MG63 (cell line): ENCODE results near the gene FOXP1. TPM values are rescaled to one million over a fixed set of nuclear protein-coding genes. Genes with fewer than 3 reads are reported as not detected.

Source experiments
- DNase-seq: peaks from one replicate; pipeline ENCODE4 v3.0.0-alpha.2; 2020
- H3K27me3 ChIP-seq: fragments of 250-450 bp; sonication (Bioruptor Pico); 2 replicates; pipeline ENCODE4 v1.5.1; 2020; ENCODE audit warnings: mild to moderate bottlenecking, moderate library complexity
- H3K36me3 ChIP-seq: fragments of 250-450 bp; sonication (Bioruptor Pico); 2 replicates; pipeline ENCODE4 v1.5.1; 2020; ENCODE audit warnings: mild to moderate bottlenecking, moderate library complexity
- H3K4me3 ChIP-seq: fragments of 250-450 bp; sonication (Bioruptor Pico); 2 replicates; pipeline ENCODE4 v1.5.1; 2020; ENCODE audit warnings: mild to moderate bottlenecking, moderate library complexity
- H3K9me3 ChIP-seq: fragments of 250-450 bp; sonication (Bioruptor Pico); 2 replicates; pipeline ENCODE4 v1.5.1; 2020; ENCODE audit warnings: mild to moderate bottlenecking, moderate library complexity
- total RNA-seq: library from RNA; depleted of rRNA; stranded (reverse); fragments of >200 nt; shearing (Covaris generic); gene quantifications from 2 replicates; pipeline ENCODE4 v1.2.3, GENCODE V29; 2014; ENCODE audit warnings: low replicate concordance

The FOXP1 gene
- total RNA-seq, 1 experiment from 2014 or later, result 15.0 TPM

GRCh38 chr3:71152892-71153265 lies 430.6 kb downstream of the FOXP1 start:
- H3K27me3 ChIP-seq, result no peaks in the 10 kb centered on the region
- no peaks in the 10 kb centered on the region for H3K36me3 ChIP-seq
- no peak for DNase-seq
- H3K9me3 ChIP-seq, result no peaks in the 10 kb centered on the region
- H3K4me3 ChIP-seq, result no peak overlapping the region

- H3K4me3 ChIP-seq, result no peak overlapping the region
- H3K36me3 ChIP-seq, result no peaks in the 10 kb centered on the region
- DNase-seq, result no peak
- H3K27me3 ChIP-seq, result no peaks in the 10 kb centered on the region
- H3K9me3 ChIP-seq, result no peaks in the 10 kb centered on the region
These were observed 431.3 kb downstream of the FOXP1 start for GRCh38 chr3:71152039-71152891.

- Histone ChIP-seq H3K27me3 (no peaks in the 10 kb centered on the region), H3K9me3 (no peaks in the 10 kb centered on the region), H3K4me3 (no peak overlapping the region), H3K36me3 (no peaks in the 10 kb centered on the region)
- no peak for DNase-seq
These were observed 433.3 kb downstream of the FOXP1 start for GRCh38 chr3:71149959-71150954.

- DNase-seq, result no peak
- Histone ChIP-seq H3K4me3 (no peak overlapping the region), H3K9me3 (no peaks in the 10 kb centered on the region), H3K36me3 (no peaks in the 10 kb centered on the region), H3K27me3 (no peaks in the 10 kb centered on the region)
These were observed 435.0 kb downstream of the FOXP1 start for GRCh38 chr3:71148455-71149060.

GRCh38 chr3:71146673-71147072 lies 436.9 kb downstream of the FOXP1 start:
- no peaks in the 10 kb centered on the region for H3K27me3 ChIP-seq
- no peak overlapping the region for H3K4me3 ChIP-seq
- no peaks in the 10 kb centered on the region for H3K9me3 ChIP-seq
- DNase-seq, result no peak
- H3K36me3 ChIP-seq, result no peaks in the 10 kb centered on the region

GRCh38 chr3:71145954-71146353 lies 437.6 kb downstream of the FOXP1 start:
- Histone ChIP-seq H3K36me3 (no peaks in the 10 kb centered on the region), H3K27me3 (no peaks in the 10 kb centered on the region), H3K4me3 (no peak overlapping the region), H3K9me3 (no peaks in the 10 kb centered on the region)
- DNase-seq, result no peak

- Histone ChIP-seq H3K36me3 (no peaks in the 10 kb centered on the region), H3K4me3 (no peak overlapping the region), H3K9me3 (no peaks in the 10 kb centered on the region), H3K27me3 (no peaks in the 10 kb centered on the region)
- DNase-seq, result peak; percentile 28
These were observed 438.8 kb downstream of the FOXP1 start for GRCh38 chr3:71144525-71145253.

- H3K27me3 ChIP-seq, result no peaks in the 10 kb centered on the region
- no peaks in the 10 kb centered on the region for H3K36me3 ChIP-seq
- DNase-seq, result no peak
- H3K4me3 ChIP-seq, result no peak overlapping the region
- no peaks in the 10 kb centered on the region for H3K9me3 ChIP-seq
These were observed 440.0 kb downstream of the FOXP1 start for GRCh38 chr3:71143493-71143892.

GRCh38 chr3:71142441-71143161 lies 440.9 kb downstream of the FOXP1 start:
- no peak overlapping the region for H3K4me3 ChIP-seq
- H3K27me3 ChIP-seq, result no peaks in the 10 kb centered on the region
- no peaks in the 10 kb centered on the region for H3K36me3 ChIP-seq
- no peaks in the 10 kb centered on the region for H3K9me3 ChIP-seq
- no peak for DNase-seq

GRCh38 chr3:71140477-71140876 lies 443.1 kb downstream of the FOXP1 start:
- DNase-seq, result no peak

GRCh38 chr3:71139496-71139895 lies 444.0 kb downstream of the FOXP1 start:
- no peak for DNase-seq
- no peaks in the 10 kb centered on the region for H3K36me3 ChIP-seq

More at GRCh38 chr3:71140477-71140876, 443.1 kb downstream of the FOXP1 start:
- no peaks in the 10 kb centered on the region for H3K36me3 ChIP-seq
- no peak overlapping the region for H3K4me3 ChIP-seq
- no peaks in the 10 kb centered on the region for H3K27me3 ChIP-seq
- H3K9me3 ChIP-seq, result no peaks in the 10 kb centered on the region

GRCh38 chr3:71138410-71138809 lies 445.1 kb downstream of the FOXP1 start:
- no peaks in the 10 kb centered on the region for H3K36me3 ChIP-seq
- H3K9me3 ChIP-seq, result no peaks in the 10 kb centered on the region
- H3K27me3 ChIP-seq, result no peaks in the 10 kb centered on the region
- DNase-seq, result no peak
- no peak overlapping the region for H3K4me3 ChIP-seq

More at GRCh38 chr3:71139496-71139895, 444.0 kb downstream of the FOXP1 start:
- Histone ChIP-seq H3K4me3 (no peak overlapping the region), H3K27me3 (no peaks in the 10 kb centered on the region), H3K9me3 (no peaks in the 10 kb centered on the region)

- Histone ChIP-seq H3K27me3 (no peaks in the 10 kb centered on the region), H3K4me3 (no peak overlapping the region), H3K9me3 (no peaks in the 10 kb centered on the region), H3K36me3 (no peaks in the 10 kb centered on the region)
- DNase-seq, result no peak
These were observed 447.3 kb downstream of the FOXP1 start for GRCh38 chr3:71136276-71136675.

- Histone ChIP-seq H3K36me3 (no peaks in the 10 kb centered on the region), H3K9me3 (no peaks in the 10 kb centered on the region), H3K27me3 (no peaks in the 10 kb centered on the region), H3K4me3 (no peak overlapping the region)
- DNase-seq, result no peak
These were observed 448.0 kb downstream of the FOXP1 start for GRCh38 chr3:71135373-71136088.

- Histone ChIP-seq H3K9me3 (no peaks in the 10 kb centered on the region), H3K4me3 (no peak overlapping the region), H3K36me3 (no peaks in the 10 kb centered on the region), H3K27me3 (no peaks in the 10 kb centered on the region)
- no peak for DNase-seq
These were observed 449.0 kb downstream of the FOXP1 start for GRCh38 chr3:71134521-71134920.
